Neural cell (in vitro differentiated cells): ENCODE results near the gene STK17B. TPM values are rescaled to one million over a fixed set of nuclear protein-coding genes. Genes with fewer than 3 reads are reported as not detected.
A peak's percentile ranks its signal among the peaks of the same experiment; 100 is the strongest.

ENCODE experiments used
- H2AFZ ChIP-seq: fragments of 200-600, 300-800 bp; sonication (generic), shearing (Covaris generic); 2 replicates; pipeline ENCODE4 v1.6.0; 2014; ENCODE audit warnings: low read depth, mild to moderate bottlenecking, antibody characterized with exemption, low read length, moderate library complexity
- H3F3A ChIP-seq: fragments of 200-600 bp; shearing (Covaris generic); 2 replicates; pipeline ENCODE4 v1.6.1; 2016; ENCODE audit warnings: mild to moderate bottlenecking, moderate library complexity, mixed read lengths, antibody characterized with exemption, low read length; ENCODE audit not compliant: insufficient read depth, poor library complexity, severe bottlenecking
- H3K27ac ChIP-seq: fragments of 200-600, 300-800 bp; sonication (generic), shearing (Covaris generic); 2 replicates; pipeline ENCODE4 v1.5.1; 2014; ENCODE audit warnings: mild to moderate bottlenecking, low read length, moderate library complexity
- H3K27me3 ChIP-seq: fragments of 300-800, 200-600 bp; sonication (generic), shearing (Covaris generic); 2 replicates; pipeline ENCODE4 v1.6.0; 2014; ENCODE audit warnings: mild to moderate bottlenecking, low read depth, low read length, moderate library complexity; ENCODE audit not compliant: insufficient read depth
- H3K36me3 ChIP-seq: fragments of 300-800, 200-600 bp; sonication (generic), shearing (Covaris generic); 2 replicates; pipeline ENCODE4 v1.5.1; 2014; ENCODE audit warnings: mild to moderate bottlenecking, antibody characterized with exemption, low read length, moderate library complexity; ENCODE audit not compliant: insufficient read depth
- H3K4me2 ChIP-seq: fragments of 300-800, 200-600 bp; sonication (generic), shearing (Covaris generic); 2 replicates; pipeline ENCODE4 v1.6.0; 2014; ENCODE audit warnings: mild to moderate bottlenecking, low read length
- H3K4me3 ChIP-seq: fragments of 300-800, 200-600 bp; sonication (generic), shearing (Covaris generic); 2 replicates; pipeline ENCODE4 v1.5.1; 2014; ENCODE audit warnings: mild to moderate bottlenecking, low read length, moderate library complexity
- H3K79me2 ChIP-seq: fragments of 200-600 bp; shearing (Covaris generic); replicated peaks from 2 replicates; pipeline ENCODE4 v1.6.0; 2014; ENCODE audit warnings: mild to moderate bottlenecking, low read length, moderate library complexity; ENCODE audit not compliant: insufficient read depth
- H3K9ac ChIP-seq: fragments of 300-800, 200-600 bp; sonication (generic), shearing (Covaris generic); 2 replicates; pipeline ENCODE4 v1.6.1; 2016; ENCODE audit warnings: mild to moderate bottlenecking, low read length, mixed read lengths
- H3K9me2 ChIP-seq: fragments of 200-600 bp; shearing (Covaris generic); 2 replicates; pipeline ENCODE4 v1.6.1; 2016; ENCODE audit warnings: mild to moderate bottlenecking, low read length, mixed read lengths; ENCODE audit not compliant: insufficient read depth
- H3K9me3 ChIP-seq: fragments of 200-600, 300-800 bp; sonication (generic), shearing (Covaris generic); 2 replicates; pipeline ENCODE4 v1.6.1; 2016; ENCODE audit warnings: mild to moderate bottlenecking, mixed run types, low read length, moderate library complexity, mixed read lengths
- H4K20me1 ChIP-seq: fragments of 200-600 bp; shearing (Covaris generic); 2 replicates; pipeline ENCODE4 v1.6.1; 2016; ENCODE audit warnings: mild to moderate bottlenecking, mixed run types; ENCODE audit not compliant: insufficient read depth
- CTCF ChIP-seq: fragments of 450-650 bp; IDR thresholded peaks from 2 replicates; pipeline ENCODE4 v1.5.1; 2014; ENCODE audit warnings: antibody characterized with exemption, mild to moderate bottlenecking, moderate library complexity; ENCODE audit not compliant: poor library complexity, severe bottlenecking
- EP300 ChIP-seq: fragments of 450-650 bp; conservative IDR thresholded peaks from 2 replicates; pipeline ENCODE4 v1.6.1; 2014; ENCODE audit warnings: antibody characterized with exemption, mild to moderate bottlenecking, moderate library complexity; ENCODE audit not compliant: poor library complexity, severe bottlenecking
- EZH2 ChIP-seq: fragments of 200-600, 300-800 bp; shearing (Covaris generic), sonication (generic); IDR thresholded peaks from 2 replicates; pipeline ENCODE4 v1.6.1; 2014; ENCODE audit warnings: antibody characterized with exemption, low read length, borderline replicate concordance, mild to moderate bottlenecking; ENCODE audit not compliant: insufficient read depth, poor library complexity, severe bottlenecking
- MXI1 ChIP-seq: fragments of 450-650 bp; conservative IDR thresholded peaks from 2 replicates; pipeline ENCODE4 v1.6.1; 2014; ENCODE audit warnings: antibody characterized with exemption, mild to moderate bottlenecking; ENCODE audit not compliant: poor library complexity, severe bottlenecking
- POLR2AphosphoS5 ChIP-seq: IDR thresholded peaks from 2 replicates; pipeline ENCODE4 v1.6.1; 2012
- RAD21 ChIP-seq: fragments of 450-650 bp; conservative IDR thresholded peaks from 2 replicates; pipeline ENCODE4 v1.6.1; 2014; ENCODE audit warnings: antibody characterized with exemption, mild to moderate bottlenecking, moderate library complexity
- REST ChIP-seq: IDR thresholded peaks from 2 replicates; pipeline ENCODE4 v1.6.1; 2012; ENCODE audit warnings: borderline replicate concordance
- SMC3 ChIP-seq: fragments of 450-650 bp; conservative IDR thresholded peaks from 2 replicates; pipeline ENCODE4 v1.6.1; 2014; ENCODE audit warnings: antibody characterized with exemption, mild to moderate bottlenecking, moderate library complexity; ENCODE audit not compliant: poor library complexity
- TAF1 ChIP-seq: IDR thresholded peaks from 2 replicates; pipeline ENCODE4 v1.6.1; 2012; ENCODE audit warnings: low read depth
- polyA plus RNA-seq: library from polyadenylated mRNA; depleted of rRNA; stranded (reverse); fragments of >200 nt; gene quantifications from 2 replicates; pipeline ENCODE4 v1.2.3, GENCODE V29; 2014

STK17B gene
- polyA plus RNA-seq, 1 donor from 2014 or later, result 0.67 TPM

- H3K36me3 ChIP-seq, result no peaks in the 10 kb centered on the region
- H4K20me1 ChIP-seq, result no peaks in the 10 kb centered on the region
- no peak overlapping the region for H3K4me2 ChIP-seq
- peak overlapping the region; percentile 92 for H3K4me3 ChIP-seq
- H3K27me3 ChIP-seq, result peaks cover 21% of the 10 kb centered on the region
- H3K9me2 ChIP-seq, result no peaks in the 10 kb centered on the region
- TF ChIP-seq REST, result no peak
- TF ChIP-seq RAD21, result no peak
- TF ChIP-seq POLR2AphosphoS5, result no peak
- TF ChIP-seq CTCF, result no peak
- TF ChIP-seq EZH2, result no peak
- TF ChIP-seq EP300, result no peak
- TF ChIP-seq MXI1, result no peak
- TF ChIP-seq SMC3, result no peak
- no peak overlapping the region for H3K27ac ChIP-seq
- H3K9ac ChIP-seq, result no peak overlapping the region
- H2AFZ ChIP-seq, result no peak overlapping the region
- H3K9me3 ChIP-seq, result no peaks in the 10 kb centered on the region
- peaks cover 15% of the 10 kb centered on the region for H3K79me2 ChIP-seq
- H3F3A ChIP-seq, result peaks cover 7% of the 10 kb centered on the region
These were observed 568 bp upstream of the STK17B start for GRCh38 chr2:196171946-196172345.

GRCh38 chr2:196170606-196171247, 651 bp downstream of the STK17B start:
- H3K9ac ChIP-seq, result peak overlapping the region; percentile 45
- peaks cover 21% of the 10 kb centered on the region for H3K27me3 ChIP-seq
- peak overlapping the region; percentile 13 for H2AFZ ChIP-seq
- peaks cover 18% of the 10 kb centered on the region for H3K79me2 ChIP-seq
- no peak overlapping the region for H3K27ac ChIP-seq
- H3K9me3 ChIP-seq, result no peaks in the 10 kb centered on the region
- H3K36me3 ChIP-seq, result no peaks in the 10 kb centered on the region
- peak overlapping the region; percentile 92 for H3K4me2 ChIP-seq
- H3K4me3 ChIP-seq, result peak overlapping the region; percentile 92
- H3K9me2 ChIP-seq, result no peaks in the 10 kb centered on the region
- peaks cover 7% of the 10 kb centered on the region for H3F3A ChIP-seq
- TF ChIP-seq RAD21, result no peak
- TF ChIP-seq REST, result no peak
- TF ChIP-seq SMC3, result no peak
- no peak for TF ChIP-seq MXI1
- no peak for TF ChIP-seq EZH2
- no peak for TF ChIP-seq CTCF
- no peak for TF ChIP-seq TAF1
- no peak for TF ChIP-seq POLR2AphosphoS5
- TF ChIP-seq EP300, result no peak
- H4K20me1 ChIP-seq, result no peaks in the 10 kb centered on the region
